Endothelial cell of umbilical vein (primary cell): ENCODE data around the gene HIVEP3. TPM values are rescaled to one million over a fixed set of nuclear protein-coding genes. Genes with fewer than 3 reads are reported as not detected.

Experiments
- BruUV-seq: library from RNA; stranded (reverse); fragments of 400-500 nt; replicated peaks from 2 replicates; lab custom pipeline; 2021; lab: Mats Ljungman, UMichigan
- CTCF ChIA-PET: fragments of 300-600, 350-600 bp; sonication (Branson Sonifier 250); formaldehyde crosslinking; loops from one replicate; lab custom pipeline; 2021; ENCODE audit warnings: antibody characterized with exemption, inconsistent platforms; lab: Charles Lee
- POLR2A ChIA-PET: fragments of 300-600, 350-600 bp; sonication (Branson Sonifier 250); formaldehyde crosslinking; loops from one replicate; lab custom pipeline; 2021; ENCODE audit warnings: antibody characterized with exemption, inconsistent platforms; lab: Charles Lee
- DNase-seq: peaks from one replicate; pipeline ENCODE4 v3.0.0-alpha.2; 2011; ENCODE audit warnings: low read depth, low spot score
- FAIRE-seq: peaks from 2 replicates; lab custom pipeline; 2011; peaks lifted over from hg19 to GRCh38; lab: Jason Lieb, UNC
- H2AFZ ChIP-seq: 2 replicates; pipeline ENCODE4 v1.6.0; 2012; ENCODE audit warnings: low read depth, low read length, control low read depth, inconsistent platforms
- H3K27ac ChIP-seq: 2 replicates; pipeline ENCODE4 v1.5.1; 2011; ENCODE audit warnings: low read depth, mild to moderate bottlenecking, control low read depth, low read length, moderate library complexity; ENCODE audit not compliant: insufficient read depth
- H3K27me3 ChIP-seq, 2 experiments: 2 replicates each; pipeline versions ENCODE4 v1.6.0 to v1.6.1; 2011; ENCODE audit warnings: low read length in 2 of 2, mixed read lengths in 1 of 2; ENCODE audit not compliant: control insufficient read depth in 2 of 2, insufficient read depth in 2 of 2
- H3K36me3 ChIP-seq, 2 experiments: 2 replicates in 1 of 2; 3 replicates in 1 of 2; pipeline ENCODE4 v1.5.1; 2011; ENCODE audit warnings: low read length in 2 of 2, mild to moderate bottlenecking in 1 of 2, moderate library complexity in 1 of 2; ENCODE audit not compliant: control insufficient read depth in 2 of 2, insufficient read depth in 2 of 2; ENCODE audit errors: extremely low read depth in 1 of 2
- H3K4me1 ChIP-seq: 3 replicates; pipeline ENCODE4 v1.5.1; 2011; ENCODE audit warnings: mild to moderate bottlenecking, low read length; ENCODE audit not compliant: control insufficient read depth, insufficient read depth; ENCODE audit errors: extremely low read depth
- H3K4me2 ChIP-seq: 2 replicates; pipeline ENCODE4 v1.6.1; 2011; ENCODE audit warnings: low read length, control low read depth, mixed read lengths; ENCODE audit not compliant: insufficient read depth
- H3K4me3 ChIP-seq, 3 experiments: fragments of 200-600 bp in 1 of 3; sonication (generic), shearing (Covaris generic) in 1 of 3; replicated peaks in 1 of 3; 2 replicates each; pipeline ENCODE4 v1.5.1; 2011 to 2016; ENCODE audit warnings: control low read depth in 3 of 3, low read length in 3 of 3, mild to moderate bottlenecking in 2 of 3, inconsistent platforms in 1 of 3, low read depth in 1 of 3, moderate library complexity in 1 of 3; ENCODE audit not compliant: insufficient read depth in 1 of 3
- H3K79me2 ChIP-seq: 2 replicates; pipeline ENCODE4 v1.6.0; 2012; ENCODE audit warnings: low read length, inconsistent platforms; ENCODE audit not compliant: control insufficient read depth, insufficient read depth
- H3K9ac ChIP-seq: replicated peaks from 2 replicates; pipeline ENCODE3; 2011; ENCODE audit warnings: low read length, control low read depth; ENCODE audit not compliant: insufficient read depth; ENCODE audit errors: extremely low read depth
- H3K9me1 ChIP-seq: replicated peaks from 3 replicates; pipeline ENCODE4 v1.6.0; 2011; ENCODE audit warnings: mild to moderate bottlenecking, low read length; ENCODE audit not compliant: control insufficient read depth, insufficient read depth; ENCODE audit errors: extremely low read depth
- H3K9me3 ChIP-seq: replicated peaks from 2 replicates; pipeline ENCODE4 v1.5.1; 2012; ENCODE audit warnings: low read length, inconsistent platforms; ENCODE audit not compliant: control insufficient read depth, insufficient read depth
- H4K20me1 ChIP-seq: replicated peaks from 2 replicates; pipeline ENCODE3; 2011; ENCODE audit warnings: mild to moderate bottlenecking, low read length; ENCODE audit not compliant: control insufficient read depth, insufficient read depth; ENCODE audit errors: extremely low read depth
- EZH2 ChIP-seq: IDR thresholded peaks from 2 replicates; pipeline ENCODE4 v1.6.1; 2012; ENCODE audit warnings: borderline replicate concordance, low read depth, mild to moderate bottlenecking, moderate library complexity, low read length, inconsistent platforms; ENCODE audit not compliant: severe bottlenecking
- FOS ChIP-seq: IDR thresholded peaks from 2 replicates; pipeline ENCODE4 v1.6.1; 2011; ENCODE audit warnings: mild to moderate bottlenecking, low read length, moderate library complexity, borderline replicate concordance; ENCODE audit not compliant: insufficient read depth
- GATA2 ChIP-seq: IDR thresholded peaks from 2 replicates; pipeline ENCODE4 v1.7.0; 2011; ENCODE audit warnings: low read depth, mild to moderate bottlenecking, moderate library complexity, mixed read lengths, low read length; ENCODE audit not compliant: insufficient read length, insufficient read depth
- JUN ChIP-seq: IDR thresholded peaks from 2 replicates; pipeline ENCODE4 v1.6.1; 2011; ENCODE audit warnings: borderline replicate concordance, low read depth; ENCODE audit not compliant: insufficient read length, insufficient read depth
- MAX ChIP-seq: IDR thresholded peaks from 2 replicates; pipeline ENCODE4 v1.6.1; 2011; ENCODE audit not compliant: insufficient read depth, insufficient read length
- MYC ChIP-seq: IDR thresholded peaks from one replicate; pipeline ENCODE4 v1.6.1; 2011; ENCODE audit warnings: mild to moderate bottlenecking, low read depth, low read length
- POLR2A ChIP-seq: IDR thresholded peaks from 2 replicates; pipeline ENCODE4 v1.6.1; 2012; ENCODE audit warnings: low read depth, mild to moderate bottlenecking, control low read depth, low read length
- POLR2AphosphoS5 ChIP-seq: IDR thresholded peaks from 2 replicates; pipeline ENCODE4 v1.6.1; 2012; ENCODE audit warnings: low read depth, mild to moderate bottlenecking, control low read depth, low read length, moderate library complexity; ENCODE audit not compliant: insufficient read depth
- dilution Hi-C: fragments of 300-500 bp; cut with MboI; formaldehyde crosslinking; loops from one replicate; pipeline ENCODE4 v1.15.0; 2019; ENCODE audit warnings: low sequenced_read_pairs; ENCODE audit not compliant: extremely low pct_ligation_motif_present
- intact Hi-C: fragments of 100-400 bp; cut with micrococcal nuclease; formaldehyde crosslinking; loops from one replicate; pipeline ENCODE4 v1.10.0; 2022
- polyA plus RNA-seq, 4 experiments: library from polyadenylated mRNA; depleted of rRNA in 3 of 4; stranded (reverse) in 3 of 4; unstranded in 1 of 4; fragments of >200 nt; gene quantifications; 2 replicates each; pipeline versions ENCODE4 v1.2.1 to v1.2.3, GENCODE V29; 2011 to 2012; ENCODE audit warnings: missing spikeins in 1 of 4
- total RNA-seq: library from RNA; stranded (reverse); gene quantifications from 2 replicates; pipeline ENCODE4 v1.2.3, GENCODE V29; 2021
- TF ChIP-seq, protein P1 (sequence below), 2 donors: IDR thresholded peaks; 1 replicate in 1 of 2; 2 replicates in 1 of 2; pipeline ENCODE4 v1.5.1; 2011; ENCODE audit warnings: low read length in 2 of 2, mild to moderate bottlenecking in 2 of 2, moderate library complexity in 2 of 2, control low read depth in 1 of 2, inconsistent platforms in 1 of 2, low read depth in 1 of 2; ENCODE audit not compliant: insufficient read depth in 1 of 2; ENCODE audit errors: extremely low read depth in 1 of 2

The HIVEP3 gene
- total and polyA plus RNA-seq, 2 donors (not counting 3 experiments of a cell fraction or from before 2014, with no cell fraction given) = 3.4 to 4.0 TPM

DNA sequence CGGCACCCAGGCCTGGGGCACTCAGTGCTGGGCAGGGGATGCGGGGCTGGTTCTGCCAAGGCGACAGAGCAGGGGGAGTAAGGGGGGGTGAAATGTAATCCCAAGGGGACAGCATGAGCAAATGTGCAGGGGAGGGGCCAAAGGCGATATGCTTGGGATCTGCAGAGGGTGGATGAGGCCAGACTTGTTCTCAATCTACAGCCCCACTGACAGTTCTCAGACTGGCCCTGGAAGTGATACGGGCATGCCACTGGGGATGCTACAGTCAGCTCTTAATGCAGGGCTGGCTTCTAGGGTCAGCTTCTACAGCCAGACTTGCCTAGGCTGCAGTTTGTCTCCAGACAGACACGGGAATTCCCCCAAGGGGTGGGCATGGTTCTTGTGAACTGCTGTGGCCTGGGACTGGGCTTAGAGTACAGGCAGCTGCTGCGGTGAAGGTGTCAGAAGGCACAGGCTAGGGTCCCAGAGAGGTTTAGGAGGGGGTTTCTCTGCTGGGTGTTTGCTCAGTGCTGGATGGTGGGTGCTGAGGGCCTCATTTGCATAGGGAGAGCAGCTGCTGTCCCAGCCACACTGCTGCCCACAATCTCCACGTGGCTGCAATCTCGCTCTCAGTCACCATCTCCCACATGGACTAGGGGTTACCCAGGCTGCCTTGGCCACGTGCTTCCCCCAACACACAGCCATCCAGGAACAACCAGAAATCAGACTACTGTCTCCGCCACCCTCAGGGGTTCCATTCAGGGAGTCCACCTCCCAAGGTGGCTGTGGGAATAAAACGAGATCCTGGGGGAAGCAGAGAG, 190.1 kb downstream of the HIVEP3 start:
- TF ChIP-seq JUN = no peak
- TF ChIP-seq POLR2A = no peak
- TF ChIP-seq GATA2 = no peak
- TF ChIP-seq, protein P1, sequence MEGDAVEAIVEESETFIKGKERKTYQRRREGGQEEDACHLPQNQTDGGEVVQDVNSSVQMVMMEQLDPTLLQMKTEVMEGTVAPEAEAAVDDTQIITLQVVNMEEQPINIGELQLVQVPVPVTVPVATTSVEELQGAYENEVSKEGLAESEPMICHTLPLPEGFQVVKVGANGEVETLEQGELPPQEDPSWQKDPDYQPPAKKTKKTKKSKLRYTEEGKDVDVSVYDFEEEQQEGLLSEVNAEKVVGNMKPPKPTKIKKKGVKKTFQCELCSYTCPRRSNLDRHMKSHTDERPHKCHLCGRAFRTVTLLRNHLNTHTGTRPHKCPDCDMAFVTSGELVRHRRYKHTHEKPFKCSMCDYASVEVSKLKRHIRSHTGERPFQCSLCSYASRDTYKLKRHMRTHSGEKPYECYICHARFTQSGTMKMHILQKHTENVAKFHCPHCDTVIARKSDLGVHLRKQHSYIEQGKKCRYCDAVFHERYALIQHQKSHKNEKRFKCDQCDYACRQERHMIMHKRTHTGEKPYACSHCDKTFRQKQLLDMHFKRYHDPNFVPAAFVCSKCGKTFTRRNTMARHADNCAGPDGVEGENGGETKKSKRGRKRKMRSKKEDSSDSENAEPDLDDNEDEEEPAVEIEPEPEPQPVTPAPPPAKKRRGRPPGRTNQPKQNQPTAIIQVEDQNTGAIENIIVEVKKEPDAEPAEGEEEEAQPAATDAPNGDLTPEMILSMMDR (IDR thresholded peaks at IDR 0.05; ENCODE audit: extremely low read depth in 1 of 2, insufficient read depth in 1 of 2, low read depth in 1 of 2, low read length in 2 of 2) = no peak
- TF ChIP-seq MYC = no peak
- no peak for TF ChIP-seq EZH2
- TF ChIP-seq FOS = no peak
- no peak for TF ChIP-seq POLR2AphosphoS5
- TF ChIP-seq MAX = no peak
- no peak for FAIRE-seq
- no peak for DNase-seq
- no peak overlapping the region for H3K9ac ChIP-seq
- ChIA-PET CTCF (interaction anchor here (1.2 to 1.4 kb wide), 2 partner anchors 83 to 445 kb away, joined by 3 read pairs; no protein-coding TSS in a partner anchor), POLR2A (no interaction called here)
- no peaks in the 10 kb centered on the region for H3K9me1 ChIP-seq
- BruUV-seq = no TSS peak
- no peaks in the 10 kb centered on the region for H4K20me1 ChIP-seq
- intact Hi-C loops (loop anchor here (10.0 kb wide), 1 partner anchor 306 kb away; no protein-coding TSS in a partner anchor), dilution Hi-C loops (no loop called here)
- H3K79me2 ChIP-seq = no peaks in the 10 kb centered on the region
- no peak overlapping the region for H3K4me2 ChIP-seq
- peaks cover 26% of the 10 kb centered on the region for H3K4me1 ChIP-seq
- no peak overlapping the region for H3K27ac ChIP-seq
- H2AFZ ChIP-seq = no peak overlapping the region
- no peak overlapping the region for H3K4me3 ChIP-seq
- H3K9me3 ChIP-seq = no peaks in the 10 kb centered on the region
- no peaks in the 10 kb centered on the region for H3K36me3 ChIP-seq
- H3K27me3 ChIP-seq = no peaks in the 10 kb centered on the region
